A673 (cell line): ENCODE results near the gene ZNF189.

Experiments
- CTCF ChIP-seq: fragments of 300-800, 200-600 bp; sonication (generic); conservative IDR thresholded peaks from 2 replicates; pipeline ENCODE4 v1.5.1; 2017; ENCODE audit warnings: low read depth, mild to moderate bottlenecking, antibody characterized with exemption, low read length, moderate library complexity, mixed read lengths
- EZH2 ChIP-seq: fragments of 200-600 bp; sonication (generic); IDR thresholded peaks from 2 replicates; pipeline ENCODE4 v1.6.1; 2017; ENCODE audit warnings: borderline replicate concordance, low read depth, mild to moderate bottlenecking, mixed read lengths, antibody characterized with exemption, low read length; ENCODE audit not compliant: poor library complexity, severe bottlenecking

- TF ChIP-seq CTCF (no peak), EZH2 (no peak)
These were observed 31.1 kb downstream of the ZNF189 start for GRCh38 chr9:101429736-101430135.
